GM19372 (cell line): Measurements from ENCODE around the gene LRRC8E.

Experiments used
- ATAC-seq: cut with Tn5 transposase; IDR thresholded peaks from one replicate; pipeline ENCODE4 v1.9.1; 2021; ENCODE audit warnings: mild to moderate bottlenecking, low read depth, moderate library complexity; ENCODE audit not compliant: unreplicated experiment

The LRRC8E gene

DNA sequence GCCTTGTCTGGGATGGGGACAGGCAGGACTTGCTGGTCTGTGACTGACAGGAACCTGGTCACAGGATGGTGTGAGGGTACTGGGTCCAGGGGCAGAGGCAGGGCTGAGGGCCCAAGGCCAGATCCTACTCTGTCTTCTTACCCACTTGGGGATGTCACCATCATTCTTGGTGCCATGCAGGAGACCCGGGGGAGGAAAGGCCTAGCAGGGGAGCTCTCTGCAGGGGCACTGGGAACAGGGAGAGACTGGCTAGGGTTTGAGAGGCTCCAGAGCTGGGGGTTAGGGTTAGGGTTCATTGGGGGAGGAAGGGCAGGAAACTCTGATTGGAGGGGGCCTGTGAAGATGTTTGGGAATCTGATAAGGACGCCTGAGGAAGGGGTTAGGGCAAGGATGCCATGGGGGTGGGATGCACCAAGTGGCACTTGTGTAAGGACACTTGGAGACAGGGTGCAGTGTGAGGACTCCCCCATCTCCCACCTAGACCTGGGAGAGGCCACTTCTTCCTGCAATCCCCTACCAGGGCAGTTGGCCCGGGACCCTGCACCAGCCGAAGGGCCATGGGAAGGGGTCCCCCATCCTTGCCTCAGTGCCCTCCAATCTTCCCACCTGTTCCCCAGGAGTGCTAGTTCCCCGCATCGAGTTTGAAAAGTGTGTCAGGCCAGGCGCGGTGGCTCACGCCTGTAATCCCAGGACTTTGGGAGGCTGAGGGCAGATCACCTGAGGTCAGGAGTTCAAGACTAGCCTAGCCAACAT is 21.0 kb upstream of the LRRC8E start:
- no peak for ATAC-seq

DNA sequence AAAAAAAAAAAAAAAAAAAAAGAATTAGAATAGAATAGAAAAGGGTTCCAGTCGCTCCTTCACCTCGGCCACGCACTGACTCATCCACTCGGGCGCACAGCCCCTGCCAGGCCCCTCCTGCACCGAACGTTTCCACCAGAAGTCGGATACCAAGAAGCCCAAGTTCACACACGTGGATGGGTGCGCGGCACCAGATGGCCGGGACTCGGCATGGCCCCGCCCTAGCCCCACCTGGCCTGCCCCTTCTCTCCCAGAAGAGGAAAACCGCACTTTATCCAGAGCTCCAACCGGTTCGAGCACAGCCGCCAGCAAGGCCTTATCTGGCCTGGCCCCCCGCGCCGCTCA is 20.0 kb upstream of the LRRC8E start:
- no peak for ATAC-seq

DNA sequence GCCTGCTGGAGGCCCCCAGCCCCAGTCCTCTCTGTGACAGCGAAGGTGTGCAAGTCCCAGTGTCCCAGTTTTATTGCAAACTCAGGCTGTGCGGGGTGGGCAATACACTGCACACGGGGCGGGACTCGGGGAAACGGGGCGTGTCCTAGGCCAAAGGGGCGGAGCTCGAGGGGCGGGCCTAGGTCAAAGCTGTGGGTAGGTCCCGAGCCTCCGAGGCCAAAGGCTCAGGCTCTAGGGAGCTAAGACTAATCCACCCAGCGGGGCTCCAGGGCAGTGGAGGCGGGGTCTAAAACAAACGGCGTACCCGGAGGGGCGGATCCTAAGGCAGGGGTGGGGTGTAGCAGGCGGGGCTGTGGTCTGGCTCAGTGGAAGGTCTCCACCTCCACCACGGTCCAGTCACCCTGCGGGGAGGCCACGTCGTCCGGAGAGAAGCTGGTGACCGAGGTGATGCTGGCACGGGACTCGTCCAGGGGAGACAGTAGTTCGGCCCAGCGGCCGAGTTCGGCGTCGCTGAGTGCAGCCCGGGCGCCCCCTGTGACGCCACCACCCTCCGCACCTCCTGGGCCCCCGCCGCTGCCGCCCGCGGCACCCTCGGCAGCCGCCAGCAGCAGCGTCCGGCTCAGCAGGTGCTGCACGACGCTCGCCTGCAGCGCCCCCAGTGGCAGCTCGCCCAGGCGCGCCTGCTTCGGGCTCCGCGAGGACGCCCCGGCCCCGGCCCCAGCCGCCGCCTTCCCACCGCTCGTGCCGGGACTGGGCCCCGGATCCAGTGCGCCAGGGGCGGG is 19.4 kb upstream of the LRRC8E start:
- ATAC-seq: peak; percentile 60

GRCh38 chr19:7869453-7869909 is 18.8 kb upstream of the LRRC8E start:
- peak; percentile 45 for ATAC-seq

DNA sequence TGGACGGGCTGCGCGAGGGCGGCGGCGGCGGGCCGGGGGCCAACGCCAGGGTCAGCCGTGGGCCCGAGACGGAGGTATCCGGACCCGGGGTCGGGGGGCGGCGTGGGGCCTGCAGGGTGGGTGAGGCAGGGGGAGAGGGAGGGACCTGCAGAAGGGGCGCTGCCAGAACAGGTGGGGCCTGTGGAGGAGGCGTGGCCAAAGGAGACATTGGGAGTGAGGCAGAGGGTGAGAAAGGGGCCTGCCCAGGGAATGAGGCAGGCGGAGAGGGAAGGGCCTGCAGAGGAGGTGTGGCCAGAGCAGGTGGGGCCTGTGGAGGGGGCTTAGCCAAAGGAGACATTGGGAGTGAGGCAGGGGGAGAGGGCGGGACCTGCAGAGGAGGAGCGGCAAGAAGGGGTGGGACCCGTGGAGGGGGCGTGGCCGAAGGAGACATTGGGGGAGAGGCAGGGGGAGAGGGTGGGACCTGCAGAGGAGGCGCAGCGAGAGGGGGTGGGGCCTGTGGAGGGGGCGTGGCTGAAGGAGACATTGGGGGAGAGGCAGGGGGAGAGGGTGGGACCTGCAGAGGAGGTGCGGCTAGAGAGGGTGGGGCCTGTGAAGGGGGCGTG is 18.3 kb upstream of the LRRC8E start:
- ATAC-seq: no peak

GRCh38 chr19:7870571-7871436 is 17.5 kb upstream of the LRRC8E start:
- no peak for ATAC-seq

DNA sequence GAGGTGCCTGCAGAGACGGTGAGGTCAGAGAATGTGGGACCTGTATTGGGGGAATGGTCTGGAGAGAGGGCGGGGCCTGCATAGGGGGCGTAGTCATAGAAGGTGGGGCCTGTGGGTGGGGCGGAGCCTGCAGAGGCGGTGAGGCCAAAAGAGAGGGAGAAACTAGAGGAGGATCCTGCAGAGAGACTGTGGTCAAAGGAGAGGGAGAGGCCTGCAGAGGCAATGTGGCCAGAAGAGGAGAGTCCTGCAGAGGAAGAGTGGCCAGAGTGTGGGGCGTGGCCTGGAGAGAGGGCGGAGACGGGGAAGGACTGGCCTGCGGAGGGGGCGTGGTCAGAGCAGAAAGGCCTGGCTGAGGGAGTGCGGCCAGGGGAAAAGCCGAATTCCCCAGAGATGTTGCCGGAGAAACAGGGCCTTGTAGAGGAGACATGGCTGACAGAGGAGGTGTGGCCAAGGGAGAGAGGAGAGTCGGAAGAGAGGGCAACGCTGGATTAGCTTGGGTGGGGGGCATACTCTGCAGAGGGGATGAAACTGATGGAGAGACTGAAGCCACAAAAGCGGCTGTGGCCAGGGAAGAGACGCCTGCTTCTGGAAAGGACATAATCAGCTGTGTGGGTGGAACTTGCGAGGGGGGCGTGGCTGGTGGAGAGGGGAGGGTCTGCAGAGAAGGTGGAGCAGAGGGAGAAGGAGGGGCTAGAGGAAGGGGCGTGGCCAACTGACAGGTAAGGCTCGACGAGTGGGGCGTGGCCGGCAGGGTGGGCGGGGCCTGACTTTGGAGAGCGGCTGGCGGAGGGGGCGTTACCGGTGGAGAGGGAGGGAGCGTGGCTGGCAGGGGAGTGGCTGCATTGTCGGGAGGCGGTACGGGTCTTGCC is 16.6 kb upstream of the LRRC8E start:
- ATAC-seq: no peak

DNA sequence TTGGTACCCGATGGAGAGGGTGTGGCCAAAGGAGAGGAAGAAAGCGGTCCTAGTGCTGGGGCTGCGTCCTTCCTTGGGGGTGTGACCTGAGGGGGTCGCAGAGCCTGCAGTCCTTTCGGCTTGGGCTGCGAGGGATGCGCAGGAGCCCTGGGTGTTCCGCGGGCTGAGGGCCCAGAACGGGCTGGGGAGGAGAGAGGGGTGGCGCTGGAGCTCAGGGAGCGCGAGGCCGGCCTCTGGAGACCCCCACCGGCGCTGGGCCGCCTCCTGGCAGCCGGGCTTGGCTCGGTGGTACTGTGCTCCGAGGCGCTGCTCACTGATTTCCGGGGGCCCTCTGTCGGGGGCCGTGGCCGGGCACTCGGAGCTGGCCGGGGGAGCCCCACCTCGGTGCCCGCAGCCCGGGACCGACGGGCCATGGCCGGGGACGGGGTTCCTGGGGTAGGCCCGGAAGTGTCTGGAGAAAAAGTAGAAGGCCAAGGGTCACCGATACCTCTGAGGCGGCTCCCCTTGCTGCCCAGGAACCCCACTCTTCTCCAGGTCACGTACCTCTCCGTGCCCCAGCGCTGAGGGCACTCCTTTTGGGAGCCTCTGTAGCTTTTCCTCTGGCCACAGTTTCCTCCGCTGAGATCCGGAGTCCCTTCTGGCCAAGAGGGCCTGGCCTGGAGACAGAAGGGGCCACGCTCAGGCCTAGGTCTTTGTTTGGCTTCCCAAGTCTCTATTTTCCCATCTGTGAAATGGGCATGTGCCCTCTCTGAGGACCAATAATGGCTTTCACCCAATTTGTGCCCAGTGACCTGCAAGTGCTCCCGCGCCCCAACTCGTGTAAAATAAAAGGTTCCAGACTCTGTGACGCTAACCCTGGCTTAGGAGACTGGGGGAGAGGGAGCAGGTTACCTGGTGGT is 15.8 kb upstream of the LRRC8E start:
- ATAC-seq: no peak

- no peak for ATAC-seq
Measured at GRCh38 chr19:7873304-7874075, 14.8 kb upstream of the LRRC8E start.

GRCh38 chr19:7874076-7874896 is 14.0 kb upstream of the LRRC8E start, which contains the start of gene PRR36:
Gene PRR36, minus strand, starts transcription at chr19:7874390. Its CDS starts 701 bp downstream, at chr19:7873689.
- no peak for ATAC-seq

DNA sequence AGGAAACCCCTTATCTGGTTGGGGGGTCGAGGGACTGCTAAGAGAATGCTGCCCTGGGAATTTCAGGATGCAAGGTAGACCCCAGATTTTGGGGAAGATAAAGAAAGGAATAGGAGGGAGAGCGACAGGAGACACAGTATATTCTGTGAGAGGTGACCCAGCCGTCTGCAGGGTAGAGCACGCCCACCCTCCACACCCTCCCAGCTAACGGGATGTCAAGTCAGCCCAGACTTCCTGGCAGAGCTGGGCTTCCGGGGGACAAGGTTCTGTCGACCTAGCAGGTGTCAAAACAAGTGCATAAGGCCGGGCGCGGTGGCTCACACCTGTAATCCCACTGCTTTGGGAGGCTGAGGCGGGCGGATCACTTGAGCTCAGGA is 13.4 kb upstream of the LRRC8E start:
- ATAC-seq: no peak

DNA sequence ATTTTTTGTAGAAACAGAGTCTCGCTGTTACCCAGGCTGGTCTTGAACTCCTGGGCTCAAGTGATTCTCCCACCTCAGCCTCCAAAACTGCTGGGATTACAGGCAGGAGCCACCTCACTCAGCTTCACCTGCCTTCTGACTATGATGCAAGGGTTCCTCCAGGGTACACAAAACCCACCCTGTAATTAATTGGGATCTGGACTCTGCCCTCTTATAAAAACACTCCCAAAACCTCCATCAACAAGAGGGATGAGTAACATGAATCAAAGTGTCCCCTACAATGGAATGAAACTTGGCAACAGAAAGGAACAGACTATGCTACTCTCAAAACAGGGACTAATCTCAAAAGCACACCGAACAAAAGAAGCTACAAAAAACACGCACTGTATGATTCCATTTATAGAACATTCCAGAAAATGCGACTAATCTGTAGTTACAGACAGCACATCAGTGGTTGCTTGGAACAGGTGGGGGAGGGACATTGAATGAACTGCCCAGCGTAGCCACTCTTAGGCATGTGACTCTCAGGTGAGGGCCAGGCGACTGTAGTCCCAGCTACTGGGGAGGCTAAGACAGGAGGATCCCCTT is 11.0 kb upstream of the LRRC8E start:
- ATAC-seq: no peak

DNA sequence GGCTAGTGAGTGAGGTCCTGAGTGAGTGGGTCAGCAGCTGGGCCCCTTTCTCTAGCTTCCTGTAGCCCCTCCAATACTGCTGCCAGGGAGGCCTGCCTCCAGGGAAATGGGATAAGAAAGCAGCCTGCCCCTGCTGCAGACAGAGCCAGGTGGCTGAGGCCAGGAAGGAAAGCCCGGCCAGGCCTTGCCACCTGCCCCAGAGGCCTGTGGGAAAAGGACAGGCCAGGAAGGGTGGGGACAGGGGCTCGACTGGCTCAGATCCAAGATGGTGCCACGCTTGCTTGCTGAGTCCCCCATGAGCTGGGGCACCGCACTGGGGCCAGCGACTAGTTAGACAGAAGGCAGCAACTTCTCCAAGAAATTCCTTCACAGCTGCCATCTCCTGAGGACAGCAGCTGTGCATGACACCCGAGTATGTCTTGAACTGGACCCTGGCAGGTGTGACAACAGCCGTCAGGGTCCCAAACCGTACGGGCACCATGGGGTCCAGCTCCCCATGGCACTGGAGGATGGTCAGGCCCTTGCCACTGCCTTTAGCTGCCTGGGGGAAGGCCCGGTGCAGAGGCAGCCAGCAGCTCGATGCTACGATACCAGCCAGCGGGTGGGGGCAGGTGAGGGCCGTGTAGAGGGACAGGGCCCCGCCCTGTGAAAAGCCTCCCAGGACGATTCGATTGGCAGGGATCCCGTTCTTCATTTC is 9.1 kb upstream of the LRRC8E start:
- ATAC-seq: no peak

- no peak for ATAC-seq
Measured at GRCh38 chr19:7879836-7880235, 8.5 kb upstream of the LRRC8E start.

DNA sequence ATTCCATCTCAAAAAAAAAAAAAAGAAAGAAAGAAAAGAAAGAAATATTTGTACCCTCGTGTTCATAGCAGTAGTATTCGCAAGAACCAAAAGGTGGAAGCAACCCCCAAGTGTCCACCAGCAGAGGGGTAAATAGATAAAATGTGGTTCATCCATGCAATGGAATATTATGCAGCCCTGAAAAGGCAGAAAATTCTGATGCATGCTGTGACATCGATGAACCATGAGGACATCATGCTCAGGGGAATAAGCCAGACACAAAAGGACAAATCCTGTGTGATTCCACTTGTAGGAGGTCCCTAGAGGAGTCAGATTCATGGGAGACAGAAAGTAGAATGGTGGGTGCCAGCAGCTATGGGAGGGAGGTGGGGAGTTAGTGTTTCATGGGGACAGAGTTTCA is 6.4 kb upstream of the LRRC8E start:
- no peak for ATAC-seq

GRCh38 chr19:7883105-7883504 is 5.2 kb upstream of the LRRC8E start:
- no peak for ATAC-seq
